ENCODE measurements around the gene GLG1.
A peak's percentile ranks its signal among the peaks of the same experiment; 100 is the strongest.

Gene GLG1

DNA sequence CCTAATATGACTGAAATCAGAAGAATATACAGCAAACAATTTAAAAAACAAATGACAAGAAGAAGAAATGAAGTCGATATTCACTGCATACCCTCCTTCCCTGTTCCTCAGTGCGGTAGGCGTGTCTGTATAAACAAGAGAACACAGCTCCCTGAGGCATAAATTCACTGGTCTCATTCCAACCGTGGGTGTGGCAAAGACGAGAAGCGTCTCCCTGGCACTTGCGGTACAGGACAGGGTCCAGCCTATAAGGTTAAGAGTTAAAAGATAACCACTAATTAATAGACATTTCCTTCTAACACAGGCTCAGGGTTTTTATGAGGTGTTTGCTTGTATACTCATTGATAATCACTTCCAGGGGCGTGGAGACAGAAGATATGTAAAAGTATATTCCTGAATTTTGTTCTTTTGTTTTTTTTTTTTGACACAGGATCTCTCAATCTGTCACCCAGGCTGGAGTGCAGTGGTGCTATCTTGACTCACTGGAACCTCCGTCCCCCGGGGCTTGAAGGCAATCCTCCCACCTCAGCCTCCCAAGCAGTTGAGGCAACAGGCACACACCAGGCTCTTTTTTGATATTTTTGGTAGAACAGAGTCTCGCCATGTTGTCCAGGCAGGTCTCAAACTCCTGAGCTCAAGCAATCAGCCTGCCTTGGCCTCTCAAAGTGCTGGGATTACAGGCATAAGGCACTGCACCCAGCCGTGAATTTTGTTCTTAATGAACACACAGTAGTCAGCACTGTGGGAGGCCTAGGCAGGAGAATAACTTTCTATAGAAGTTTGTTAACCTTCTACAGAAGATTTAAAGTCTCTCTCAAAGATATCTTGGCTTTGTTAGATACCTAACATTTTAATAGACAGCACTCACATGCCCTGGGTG lies 126.5 kb downstream of the GLG1 start:
- DNase-seq (ENCODE audit: low spot score in 2 of 2): peak; percentile 81 to 82
- Histone ChIP-seq H3K4me1 (peaks cover 8% of the 10 kb centered on the region), H3K9me3 (no peaks in the 10 kb centered on the region), H3K4me3 (no peak overlapping the region), H3K27me3 (ENCODE audit: low read depth) (no peaks in the 10 kb centered on the region), H3K36me3 (replicated peaks) (peaks cover 35% of the 10 kb centered on the region)
- in situ Hi-C loops (cut with MboI; ENCODE audit: low sequenced_read_pairs): no loop called here

DNA sequence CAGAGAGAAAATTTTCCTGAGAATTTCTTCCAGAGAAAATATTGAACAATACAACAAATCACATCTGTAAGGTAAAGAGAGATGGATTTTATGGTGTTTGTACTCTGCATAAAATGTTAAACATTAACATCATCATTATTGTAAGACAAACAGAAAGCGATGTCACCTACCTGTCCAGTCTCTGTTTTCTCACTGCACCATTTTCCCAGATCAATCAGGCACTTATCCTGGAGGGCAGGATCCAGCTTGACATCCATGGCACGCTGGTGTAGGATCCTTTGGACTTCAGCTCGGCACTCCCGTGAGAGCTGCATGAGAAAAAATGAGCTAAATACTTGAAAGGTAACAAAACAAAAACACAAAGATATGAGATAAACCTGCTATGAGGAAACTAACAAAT lies 129.7 kb downstream of the GLG1 start:
- peaks cover 8% of the 10 kb centered on the region for H3K4me1 ChIP-seq
- no peak overlapping the region for H3K4me3 ChIP-seq
- no peak for DNase-seq (ENCODE audit: low spot score in 2 of 2)
- H3K36me3 ChIP-seq (replicated peaks): peaks cover 52% of the 10 kb centered on the region
- in situ Hi-C loops (cut with MboI; ENCODE audit: low sequenced_read_pairs): no loop called here
- no peaks in the 10 kb centered on the region for H3K27me3 ChIP-seq (ENCODE audit: low read depth)
- H3K9me3 ChIP-seq: no peaks in the 10 kb centered on the region

DNA sequence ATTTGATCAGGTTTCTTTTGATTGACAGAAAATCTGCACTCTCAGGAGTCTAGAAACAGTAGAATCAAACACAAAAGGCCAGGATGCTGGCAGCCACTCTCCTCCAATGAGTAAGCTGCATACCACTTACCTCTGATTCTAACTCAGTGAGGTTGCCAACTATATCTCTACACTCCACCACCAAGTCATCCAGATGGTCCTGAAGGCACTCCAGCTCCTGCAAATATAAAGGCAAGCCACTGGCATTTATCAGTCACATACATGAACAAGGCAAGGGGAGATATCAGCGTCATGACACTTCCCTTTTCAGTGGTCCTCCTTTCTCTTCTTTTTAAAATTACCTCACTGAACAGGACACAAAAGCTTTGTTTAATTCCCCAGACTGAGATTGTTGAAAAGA lies 132.5 kb downstream of the GLG1 start:
- in situ Hi-C loops (cut with MboI; ENCODE audit: low sequenced_read_pairs): no loop called here
- Histone ChIP-seq H3K36me3 (replicated peaks) (peaks cover 64% of the 10 kb centered on the region), H3K4me3 (no peak overlapping the region), H3K4me1 (no peaks in the 10 kb centered on the region), H3K9me3 (no peaks in the 10 kb centered on the region), H3K27me3 (ENCODE audit: low read depth) (no peaks in the 10 kb centered on the region)
- DNase-seq (ENCODE audit: low spot score in 2 of 2): no peak

- Histone ChIP-seq H3K4me3 (no peak overlapping the region), H3K4me1 (no peaks in the 10 kb centered on the region), H3K9me3 (no peaks in the 10 kb centered on the region), H3K27me3 (ENCODE audit: low read depth) (no peaks in the 10 kb centered on the region), H3K36me3 (replicated peaks) (peaks cover 73% of the 10 kb centered on the region)
- DNase-seq (ENCODE audit: low spot score in 2 of 2): no peak
- in situ Hi-C loops (cut with MboI; ENCODE audit: low sequenced_read_pairs): no loop called here
These were observed 134.4 kb downstream of the GLG1 start for GRCh38 chr16:74472540-74472939.

DNA sequence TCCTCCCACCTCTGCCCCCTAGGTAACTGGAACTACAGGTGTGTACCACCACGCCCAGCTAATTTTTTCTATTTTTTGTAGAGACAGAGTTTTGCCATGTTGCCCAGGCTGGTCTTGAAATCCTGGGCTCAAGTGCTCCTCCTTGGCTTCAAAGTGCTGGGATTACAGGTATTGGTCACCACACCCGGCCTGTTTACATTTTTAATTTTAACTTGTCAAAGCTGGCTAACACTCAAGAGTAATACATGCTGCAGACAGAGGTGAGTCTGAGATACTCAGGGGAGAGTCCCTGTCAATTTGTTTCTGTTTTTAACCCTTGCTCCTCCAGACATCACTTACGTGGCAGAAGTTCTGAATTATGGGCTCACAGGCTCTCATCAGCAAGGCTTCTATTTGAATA lies 134.9 kb downstream of the GLG1 start:
- Histone ChIP-seq H3K9me3 (no peaks in the 10 kb centered on the region), H3K27me3 (ENCODE audit: low read depth) (no peaks in the 10 kb centered on the region), H3K4me3 (no peak overlapping the region), H3K4me1 (no peaks in the 10 kb centered on the region), H3K36me3 (replicated peaks) (peaks cover 75% of the 10 kb centered on the region)
- in situ Hi-C loops (cut with MboI; ENCODE audit: low sequenced_read_pairs): no loop called here
- no peak for DNase-seq (ENCODE audit: low spot score in 2 of 2)

DNA sequence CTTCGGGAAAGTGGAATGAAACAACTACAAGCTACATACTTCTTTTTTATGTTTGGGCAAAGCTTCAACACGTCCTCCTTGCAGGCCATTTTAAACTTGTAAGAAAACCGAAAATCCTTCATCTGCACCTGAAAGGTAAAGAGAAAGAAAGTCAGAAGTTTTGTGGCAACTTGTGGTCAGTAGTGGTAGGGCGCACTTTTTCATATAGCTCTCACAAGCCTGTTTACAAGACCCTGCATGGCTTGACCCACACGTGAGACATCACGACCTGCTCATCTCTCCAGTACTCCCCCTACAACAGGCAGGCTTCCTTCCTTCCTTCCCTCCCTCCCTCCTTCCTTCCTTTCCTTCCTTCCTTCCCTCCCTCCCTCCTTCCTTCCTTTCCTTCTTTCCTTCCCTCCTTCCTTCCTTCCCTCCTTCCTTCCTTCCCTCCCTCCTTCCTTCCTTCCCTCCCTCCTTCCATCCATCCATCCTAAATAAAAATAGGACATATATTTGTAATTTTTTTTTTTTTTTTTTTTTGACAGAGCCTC lies 136.9 kb downstream of the GLG1 start:
- peaks cover 72% of the 10 kb centered on the region for H3K36me3 ChIP-seq (replicated peaks)
- DNase-seq (ENCODE audit: low spot score in 2 of 2): no peak
- no peaks in the 10 kb centered on the region for H3K27me3 ChIP-seq (ENCODE audit: low read depth)
- in situ Hi-C loops (cut with MboI; ENCODE audit: low sequenced_read_pairs): no loop called here
- no peaks in the 10 kb centered on the region for H3K4me1 ChIP-seq
- no peak overlapping the region for H3K4me3 ChIP-seq
- H3K9me3 ChIP-seq: no peaks in the 10 kb centered on the region

- no peaks in the 10 kb centered on the region for H3K27me3 ChIP-seq (ENCODE audit: low read depth)
- peaks cover 74% of the 10 kb centered on the region for H3K36me3 ChIP-seq (replicated peaks)
- in situ Hi-C loops (cut with MboI; ENCODE audit: low sequenced_read_pairs): no loop called here
- no peak overlapping the region for H3K4me3 ChIP-seq
- no peaks in the 10 kb centered on the region for H3K4me1 ChIP-seq
- no peaks in the 10 kb centered on the region for H3K9me3 ChIP-seq
- no peak for DNase-seq (ENCODE audit: low spot score in 2 of 2)
These were observed 137.9 kb downstream of the GLG1 start for GRCh38 chr16:74468807-74469525.

DNA sequence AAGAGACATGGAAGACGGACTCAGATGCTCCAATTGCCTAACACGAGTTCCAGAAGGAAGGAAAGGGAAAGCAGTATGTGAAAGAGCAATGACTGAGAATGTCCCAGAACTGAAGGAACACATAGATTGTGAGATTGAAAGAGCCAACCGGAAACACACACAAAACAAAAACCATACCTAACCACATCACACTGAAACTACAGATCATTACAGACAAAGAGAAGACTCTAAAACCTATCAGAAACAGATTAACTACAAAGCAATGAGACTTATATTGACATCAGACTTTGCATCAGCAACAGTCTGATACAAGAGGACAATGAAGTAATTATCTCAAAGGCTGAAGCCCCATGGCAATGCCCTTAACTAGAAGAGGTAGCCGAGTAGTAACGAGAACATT lies 140.0 kb downstream of the GLG1 start:
- Histone ChIP-seq H3K36me3 (replicated peaks) (peaks cover 73% of the 10 kb centered on the region), H3K4me1 (no peaks in the 10 kb centered on the region), H3K4me3 (no peak overlapping the region), H3K27me3 (ENCODE audit: low read depth) (no peaks in the 10 kb centered on the region), H3K9me3 (no peaks in the 10 kb centered on the region)
- DNase-seq (ENCODE audit: low spot score in 2 of 2): no peak
- in situ Hi-C loops (cut with MboI; ENCODE audit: low sequenced_read_pairs): no loop called here

- in situ Hi-C loops (cut with MboI; ENCODE audit: low sequenced_read_pairs): no loop called here
- no peak for DNase-seq (ENCODE audit: low spot score in 2 of 2)
- H3K36me3 ChIP-seq (replicated peaks): peaks cover 74% of the 10 kb centered on the region
- no peaks in the 10 kb centered on the region for H3K27me3 ChIP-seq (ENCODE audit: low read depth)
- no peaks in the 10 kb centered on the region for H3K9me3 ChIP-seq
- H3K4me3 ChIP-seq: no peak overlapping the region
- H3K4me1 ChIP-seq: no peaks in the 10 kb centered on the region; the same call in 1 of the 2 replicates
These were observed 140.8 kb downstream of the GLG1 start for GRCh38 chr16:74465851-74466685.

DNA sequence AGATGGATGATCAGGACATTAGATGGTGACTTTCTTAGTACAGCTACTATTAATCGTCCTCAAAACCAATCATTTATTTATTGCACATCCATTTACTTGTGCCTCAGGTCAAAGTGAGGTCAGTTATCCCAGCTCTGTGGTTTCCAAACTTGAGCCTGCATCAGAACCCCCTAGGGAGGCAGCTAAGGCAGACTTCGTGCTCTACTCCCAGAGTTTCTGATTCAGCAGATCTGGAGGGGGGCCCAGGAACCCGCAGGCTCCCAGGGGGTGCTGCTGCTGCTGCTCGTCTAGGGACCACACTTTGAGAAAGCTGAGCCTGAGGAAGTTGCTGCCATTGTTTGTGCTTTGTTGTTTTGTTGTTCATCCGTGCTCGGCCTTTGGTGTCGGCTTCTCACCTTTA lies 141.6 kb downstream of the GLG1 start:
- H3K27me3 ChIP-seq (ENCODE audit: low read depth): no peaks in the 10 kb centered on the region
- no peak overlapping the region for H3K4me3 ChIP-seq
- H3K4me1 ChIP-seq: peaks cover 4% of the 10 kb centered on the region; the same call in 1 of the 2 replicates
- H3K9me3 ChIP-seq: no peaks in the 10 kb centered on the region
- DNase-seq (ENCODE audit: low spot score in 2 of 2): no peak
- peaks cover 72% of the 10 kb centered on the region for H3K36me3 ChIP-seq (replicated peaks)
- in situ Hi-C loops (cut with MboI; ENCODE audit: low sequenced_read_pairs): no loop called here

- in situ Hi-C loops (cut with MboI; ENCODE audit: low sequenced_read_pairs): no loop called here
- no peak for DNase-seq (ENCODE audit: low spot score in 2 of 2)
- no peak overlapping the region for H3K4me3 ChIP-seq
- no peaks in the 10 kb centered on the region for H3K9me3 ChIP-seq
- H3K36me3 ChIP-seq (replicated peaks): peaks cover 64% of the 10 kb centered on the region
- no peaks in the 10 kb centered on the region for H3K27me3 ChIP-seq (ENCODE audit: low read depth)
- peaks cover 4% of the 10 kb centered on the region; the same call in 1 of the 2 replicates for H3K4me1 ChIP-seq
These were observed 143.0 kb downstream of the GLG1 start for GRCh38 chr16:74463888-74464287.

DNA sequence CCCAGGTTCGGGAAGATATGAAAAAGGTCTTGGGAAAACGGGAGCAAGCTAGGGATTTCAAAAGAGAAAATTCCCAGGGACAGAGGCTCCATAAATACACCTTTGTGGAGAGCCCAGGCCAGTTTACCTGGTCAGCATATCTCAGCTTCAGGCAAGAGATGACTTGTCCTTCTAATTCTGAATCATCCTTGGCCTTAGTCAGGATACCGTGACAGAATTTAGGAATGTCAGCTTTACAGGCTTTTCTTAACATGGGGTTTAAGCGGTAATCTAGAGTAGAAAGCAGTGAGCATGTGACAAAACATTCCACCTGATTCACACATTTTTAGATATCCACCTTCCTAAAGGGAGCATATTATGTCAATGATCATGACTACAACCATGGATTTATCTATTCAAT lies 144.6 kb downstream of the GLG1 start:
- in situ Hi-C loops (cut with MboI; ENCODE audit: low sequenced_read_pairs): no loop called here
- peaks cover 62% of the 10 kb centered on the region for H3K36me3 ChIP-seq (replicated peaks)
- H3K4me1 ChIP-seq: peaks cover 4% of the 10 kb centered on the region; the same call in 1 of the 2 replicates

GRCh38 chr16:74461826-74462225 lies 145.1 kb downstream of the GLG1 start:
- in situ Hi-C loops (cut with MboI; ENCODE audit: low sequenced_read_pairs): no loop called here
- Histone ChIP-seq H3K36me3 (replicated peaks) (peaks cover 63% of the 10 kb centered on the region), H3K9me3 (no peaks in the 10 kb centered on the region), H3K4me3 (no peak overlapping the region), H3K27me3 (ENCODE audit: low read depth) (no peaks in the 10 kb centered on the region), H3K4me1 (peaks cover 4% of the 10 kb centered on the region; the same call in 1 of the 2 replicates)
- DNase-seq (ENCODE audit: low spot score in 2 of 2): no peak

More for the DNA sequence above, 144.6 kb downstream of the GLG1 start:
- Histone ChIP-seq H3K4me3 (no peak overlapping the region), H3K27me3 (ENCODE audit: low read depth) (no peaks in the 10 kb centered on the region), H3K9me3 (no peaks in the 10 kb centered on the region)
- DNase-seq (ENCODE audit: low spot score in 2 of 2): no peak
